Right lobe of liver (tissue), 4 donors: ENCODE data around the gene FSTL3.

Experiments used
- POLR2A ChIP-seq: fragments of 450-650 bp; IDR thresholded peaks from one replicate; pipeline ENCODE4 v1.6.1; 2017; ENCODE audit warnings: antibody characterized with exemption, mild to moderate bottlenecking
- TF ChIP-seq, protein P1 (sequence below), 4 donors: fragments of 200-600 bp in 3 of 4; fragments of 450-650 bp in 1 of 4; IDR thresholded peaks; one replicate each; pipeline versions ENCODE4 v1.5.1 to v1.8.0; 2016 to 2022; ENCODE audit warnings: antibody characterized with exemption in 4 of 4, mild to moderate bottlenecking in 2 of 4
- donor health status: DM: no; HTN: no; CAD: no.
- donor health status: DM: no; HTN: no; CAD: no.
- donor health status: DM: no; HTN: yes; CAD: no.

DNA sequence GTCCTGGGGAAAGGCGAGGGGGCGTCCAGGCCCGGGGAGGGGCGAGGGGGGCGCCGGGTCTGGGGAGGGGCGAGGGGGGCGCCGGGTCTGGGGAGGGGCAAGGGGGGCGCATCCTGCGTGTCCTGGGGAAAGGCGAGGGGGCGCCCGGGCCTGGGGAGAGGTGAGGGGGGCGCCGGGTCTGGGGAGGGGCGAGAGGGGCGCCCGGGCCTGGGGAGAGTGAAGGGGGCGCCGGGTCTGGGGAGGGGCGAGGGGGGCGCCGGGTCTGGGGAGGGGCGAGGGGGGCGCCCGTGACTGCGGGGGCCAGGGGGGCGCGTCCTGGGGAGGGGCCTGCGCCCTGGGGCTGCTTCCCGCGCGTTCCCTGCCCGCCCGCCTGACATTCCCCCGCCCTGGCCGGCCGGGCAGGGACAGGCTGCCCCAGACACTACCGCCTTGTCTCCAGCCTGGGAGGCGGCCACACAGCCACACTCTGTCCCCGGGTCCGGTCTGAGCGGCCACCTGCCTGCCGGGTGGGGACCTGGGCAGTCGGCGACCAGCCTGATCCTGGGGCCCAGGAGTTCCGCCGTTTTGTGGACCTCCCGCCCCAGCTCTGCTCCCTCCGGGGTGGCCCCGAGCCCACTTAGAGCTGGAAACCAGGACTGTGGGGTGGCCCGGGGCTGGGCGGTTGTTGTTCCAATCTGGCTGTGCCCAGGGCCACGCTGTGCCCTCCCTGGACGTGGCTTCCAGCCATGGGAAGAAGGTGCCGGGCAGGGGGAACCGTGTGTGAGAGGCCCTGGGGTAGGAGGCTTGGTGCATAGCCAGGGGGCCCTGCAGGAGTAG is 44.4 kb downstream of the FSTL3 start:
- TF ChIP-seq, protein P1, sequence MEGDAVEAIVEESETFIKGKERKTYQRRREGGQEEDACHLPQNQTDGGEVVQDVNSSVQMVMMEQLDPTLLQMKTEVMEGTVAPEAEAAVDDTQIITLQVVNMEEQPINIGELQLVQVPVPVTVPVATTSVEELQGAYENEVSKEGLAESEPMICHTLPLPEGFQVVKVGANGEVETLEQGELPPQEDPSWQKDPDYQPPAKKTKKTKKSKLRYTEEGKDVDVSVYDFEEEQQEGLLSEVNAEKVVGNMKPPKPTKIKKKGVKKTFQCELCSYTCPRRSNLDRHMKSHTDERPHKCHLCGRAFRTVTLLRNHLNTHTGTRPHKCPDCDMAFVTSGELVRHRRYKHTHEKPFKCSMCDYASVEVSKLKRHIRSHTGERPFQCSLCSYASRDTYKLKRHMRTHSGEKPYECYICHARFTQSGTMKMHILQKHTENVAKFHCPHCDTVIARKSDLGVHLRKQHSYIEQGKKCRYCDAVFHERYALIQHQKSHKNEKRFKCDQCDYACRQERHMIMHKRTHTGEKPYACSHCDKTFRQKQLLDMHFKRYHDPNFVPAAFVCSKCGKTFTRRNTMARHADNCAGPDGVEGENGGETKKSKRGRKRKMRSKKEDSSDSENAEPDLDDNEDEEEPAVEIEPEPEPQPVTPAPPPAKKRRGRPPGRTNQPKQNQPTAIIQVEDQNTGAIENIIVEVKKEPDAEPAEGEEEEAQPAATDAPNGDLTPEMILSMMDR (IDR thresholded peaks at IDR 0.05): no peak
- TF ChIP-seq POLR2A: no peak
